Right lobe of liver (tissue), 4 donors: ENCODE measurements around the gene DCTN1.

Experiments
- POLR2A ChIP-seq: fragments of 450-650 bp; IDR thresholded peaks from one replicate; pipeline ENCODE4 v1.6.1; 2017; ENCODE audit warnings: antibody characterized with exemption, mild to moderate bottlenecking
- TF ChIP-seq, protein P1 (sequence below), 4 donors: fragments of 200-600 bp in 3 of 4; fragments of 450-650 bp in 1 of 4; IDR thresholded peaks; one replicate each; pipeline versions ENCODE4 v1.5.1 to v1.8.0; 2016 to 2022; ENCODE audit warnings: antibody characterized with exemption in 4 of 4, mild to moderate bottlenecking in 2 of 4
- donor health status: DM: no; HTN: no; CAD: no.
- donor health status: DM: no; HTN: no; CAD: no.
- donor health status: DM: no; HTN: yes; CAD: no.

- TF ChIP-seq, protein P1, sequence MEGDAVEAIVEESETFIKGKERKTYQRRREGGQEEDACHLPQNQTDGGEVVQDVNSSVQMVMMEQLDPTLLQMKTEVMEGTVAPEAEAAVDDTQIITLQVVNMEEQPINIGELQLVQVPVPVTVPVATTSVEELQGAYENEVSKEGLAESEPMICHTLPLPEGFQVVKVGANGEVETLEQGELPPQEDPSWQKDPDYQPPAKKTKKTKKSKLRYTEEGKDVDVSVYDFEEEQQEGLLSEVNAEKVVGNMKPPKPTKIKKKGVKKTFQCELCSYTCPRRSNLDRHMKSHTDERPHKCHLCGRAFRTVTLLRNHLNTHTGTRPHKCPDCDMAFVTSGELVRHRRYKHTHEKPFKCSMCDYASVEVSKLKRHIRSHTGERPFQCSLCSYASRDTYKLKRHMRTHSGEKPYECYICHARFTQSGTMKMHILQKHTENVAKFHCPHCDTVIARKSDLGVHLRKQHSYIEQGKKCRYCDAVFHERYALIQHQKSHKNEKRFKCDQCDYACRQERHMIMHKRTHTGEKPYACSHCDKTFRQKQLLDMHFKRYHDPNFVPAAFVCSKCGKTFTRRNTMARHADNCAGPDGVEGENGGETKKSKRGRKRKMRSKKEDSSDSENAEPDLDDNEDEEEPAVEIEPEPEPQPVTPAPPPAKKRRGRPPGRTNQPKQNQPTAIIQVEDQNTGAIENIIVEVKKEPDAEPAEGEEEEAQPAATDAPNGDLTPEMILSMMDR (IDR thresholded peaks at IDR 0.05) = no peak
- no peak for TF ChIP-seq POLR2A
These were observed 35.8 kb upstream of the DCTN1 start for GRCh38 chr2:74415762-74416395.
